Medulla oblongata (tissue), 1 donor: ENCODE results near the gene BABAM1.

Experiments
- DNase-seq: peaks from one replicate; pipeline ENCODE4 v3.0.0-alpha.2; 2015; ENCODE audit errors: extremely low spot score

Gene BABAM1

DNA sequence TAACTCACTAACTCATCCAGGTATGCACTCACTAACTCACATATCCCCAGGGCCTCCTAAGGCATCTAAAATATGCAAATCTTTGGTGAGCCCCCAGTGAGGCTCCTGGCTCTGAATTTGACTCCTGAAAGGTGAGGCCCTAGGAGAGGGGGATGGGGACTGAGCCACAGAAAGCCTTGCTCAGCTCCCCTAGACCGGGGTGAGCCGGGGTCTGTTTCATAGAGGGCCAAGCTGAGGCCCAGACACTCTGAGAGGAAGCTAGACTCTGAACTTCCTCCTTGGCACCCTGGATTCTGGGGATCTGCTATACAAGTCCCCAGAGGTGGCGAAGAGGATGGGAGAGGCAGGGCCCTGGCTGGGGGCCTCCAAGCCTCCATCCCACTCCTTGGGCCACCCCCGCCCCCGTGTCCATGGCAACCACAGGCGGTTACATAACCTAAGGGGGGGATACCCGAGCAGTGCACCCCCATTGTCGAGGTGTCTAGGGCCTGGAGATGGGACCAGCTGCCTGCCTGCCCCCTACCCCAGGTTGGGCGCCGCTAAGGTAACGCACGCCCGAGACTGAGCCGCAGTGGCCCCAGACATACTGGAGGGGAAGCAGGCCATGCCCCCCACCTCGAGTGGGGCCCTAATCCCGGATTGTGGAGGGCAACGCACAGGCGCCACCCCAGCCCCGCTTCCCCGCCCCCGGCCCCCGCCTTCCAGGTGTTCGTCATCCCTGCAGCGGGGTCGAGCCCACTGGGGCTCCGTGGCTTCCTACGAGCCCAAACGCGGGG, 35.3 kb downstream of the BABAM1 start:
- peak; percentile 27 for DNase-seq

GRCh38 chr19:17303167-17303939, 36.1 kb downstream of the BABAM1 start, which contains the start of gene ABHD8:
ABHD8 (minus strand) TSS chr19:17303425; CDS start chr19:17301616, 1,809 bp downstream.
- DNase-seq = peak; percentile 96

DNA sequence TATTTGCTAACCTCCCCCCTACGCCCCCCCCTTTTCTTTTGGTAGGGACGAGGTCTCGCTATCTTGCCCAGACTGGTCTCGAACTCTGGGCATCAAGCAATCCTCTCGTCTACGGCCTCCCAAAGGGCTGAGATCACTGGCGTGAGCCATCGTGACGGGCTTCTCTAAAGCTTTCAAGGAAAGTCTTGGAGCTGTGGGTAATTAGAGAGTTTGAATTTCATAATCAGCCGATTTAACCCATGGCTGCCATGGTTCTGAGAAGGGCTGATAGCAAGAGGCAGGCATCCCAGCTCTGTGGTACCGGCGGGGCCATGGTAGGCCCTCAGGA, 36.7 kb downstream of the BABAM1 start:
- DNase-seq = peak; percentile 26

GRCh38 chr19:17304386-17305215, 37.4 kb downstream of the BABAM1 start:
- DNase-seq = no peak

DNA sequence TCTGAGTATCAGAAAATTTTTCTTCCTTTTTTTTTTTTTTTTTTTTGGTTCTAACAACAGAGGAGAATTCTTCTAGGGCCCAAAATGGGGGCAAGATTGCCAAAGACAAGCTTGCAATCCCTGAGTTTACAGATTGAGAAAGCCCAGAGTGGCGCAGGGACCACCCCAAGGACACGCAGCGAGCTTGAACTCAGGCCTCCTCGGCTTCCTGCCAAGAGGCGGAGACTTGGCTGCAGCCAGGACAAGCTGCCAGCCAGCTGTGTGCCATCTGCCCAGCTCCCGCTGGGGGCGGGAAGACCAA, 37.9 kb downstream of the BABAM1 start:
- DNase-seq = no peak

- DNase-seq = peak; percentile 97
Observed at GRCh38 chr19:17305517-17306284, 38.5 kb downstream of the BABAM1 start, which contains the start of gene MRPL34. MRPL34 (plus strand) TSS chr19:17305872; CDS start chr19:17305893, 21 bp downstream.

- peak; percentile 22 for DNase-seq
Observed at GRCh38 chr19:17306285-17306714, 39.1 kb downstream of the BABAM1 start.

DNA sequence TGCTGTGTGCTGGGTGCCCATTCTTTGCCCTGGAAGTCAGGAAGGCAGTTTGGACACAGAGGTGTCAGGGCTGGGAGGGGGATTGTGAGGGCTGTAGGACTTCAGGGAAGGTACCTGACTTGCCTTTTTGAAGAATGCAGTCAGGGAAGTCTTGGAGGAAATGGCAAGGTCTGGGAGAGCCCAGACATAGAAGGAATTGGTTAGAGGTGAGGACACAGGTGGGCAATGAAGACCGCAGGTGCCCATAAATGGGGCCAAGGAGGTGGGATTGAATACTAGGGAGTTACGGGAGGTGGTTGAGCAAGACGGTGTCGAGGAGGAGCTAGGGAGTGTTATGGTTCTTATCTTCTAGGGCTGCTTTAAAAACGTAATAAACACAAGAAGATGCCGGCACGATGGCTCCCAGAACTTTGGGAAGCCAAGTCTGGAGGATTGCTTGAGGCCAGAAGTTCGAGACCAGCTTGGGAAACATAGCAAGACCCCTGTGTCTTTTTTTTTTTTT, 40.7 kb downstream of the BABAM1 start:
- no peak for DNase-seq

DNA sequence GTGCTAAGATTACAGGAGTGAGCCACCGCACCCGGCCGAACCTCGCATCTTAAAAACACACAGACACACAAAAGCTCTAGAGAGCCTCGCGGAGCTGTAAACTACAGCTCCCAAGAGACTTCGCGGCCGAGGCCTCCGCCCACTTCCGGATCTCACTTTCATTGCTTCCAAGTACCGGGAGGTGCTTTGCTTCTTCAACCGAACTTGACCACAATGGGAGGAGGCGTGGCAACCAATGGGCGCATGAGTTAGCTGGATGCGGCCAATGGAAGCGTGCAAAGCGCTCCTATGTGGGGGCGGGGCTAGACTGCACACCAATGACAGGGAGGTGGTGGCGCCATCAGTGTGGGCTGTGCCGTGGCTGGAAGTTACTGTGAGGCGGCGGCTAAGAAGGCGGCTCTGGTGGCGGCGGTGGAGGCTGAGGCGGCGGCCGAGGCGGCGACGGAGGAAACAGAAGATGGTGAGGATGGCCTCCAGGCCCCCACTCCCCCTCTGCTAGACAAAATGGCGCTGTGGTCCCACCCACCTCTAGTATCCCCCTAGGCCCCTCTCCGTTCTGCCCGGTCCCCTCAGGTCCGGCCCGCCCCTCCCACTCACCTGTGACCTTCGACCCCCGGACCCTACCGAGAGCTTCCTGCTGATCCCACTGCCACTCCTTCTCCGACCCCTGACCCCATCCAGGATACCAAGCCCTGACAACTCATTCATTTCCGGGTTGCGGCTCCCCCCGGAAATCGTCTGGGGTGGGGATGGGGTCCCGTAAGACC, 42.1 kb downstream of the BABAM1 start, which contains the start of gene DDA1:
TSS of gene DDA1 (plus strand) at position 366 of the 767 bp plus-strand sequence. CDS start at position 458, 92 bp downstream.
- peak; percentile 100 for DNase-seq

GRCh38 chr19:17309965-17310461, 42.8 kb downstream of the BABAM1 start:
- no peak for DNase-seq

GRCh38 chr19:17311455-17312188, 44.4 kb downstream of the BABAM1 start:
- DNase-seq = no peak

GRCh38 chr19:17312189-17313113, 45.2 kb downstream of the BABAM1 start:
- no peak for DNase-seq

DNA sequence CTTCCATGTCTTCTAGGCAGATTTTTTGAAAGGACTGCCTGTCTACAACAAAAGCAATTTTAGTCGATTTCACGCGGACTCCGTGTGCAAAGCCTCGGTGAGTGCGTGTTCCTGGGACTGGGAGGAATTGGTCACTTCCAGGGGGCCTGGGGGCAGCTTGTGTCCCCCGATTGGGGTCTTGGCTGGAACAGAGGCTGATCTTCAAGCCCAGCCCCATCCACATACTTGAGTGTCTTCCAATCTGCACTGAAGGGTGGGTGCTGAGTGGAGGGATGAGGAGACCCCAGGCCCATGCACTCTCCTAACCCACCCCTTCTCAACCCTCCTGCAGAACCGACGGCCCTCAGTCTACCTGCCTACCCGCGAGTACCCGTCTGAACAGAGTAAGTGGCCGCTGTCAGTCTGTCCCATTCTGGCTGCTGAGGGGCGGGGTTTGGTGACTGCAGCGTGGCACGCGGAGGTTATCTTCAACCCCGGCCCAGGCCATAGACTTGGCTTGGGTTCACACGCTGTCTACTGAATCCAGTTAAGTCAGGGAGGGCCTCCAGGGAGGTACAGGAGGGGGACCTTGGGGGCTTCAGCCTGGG, 46.9 kb downstream of the BABAM1 start:
- no peak for DNase-seq

DNA sequence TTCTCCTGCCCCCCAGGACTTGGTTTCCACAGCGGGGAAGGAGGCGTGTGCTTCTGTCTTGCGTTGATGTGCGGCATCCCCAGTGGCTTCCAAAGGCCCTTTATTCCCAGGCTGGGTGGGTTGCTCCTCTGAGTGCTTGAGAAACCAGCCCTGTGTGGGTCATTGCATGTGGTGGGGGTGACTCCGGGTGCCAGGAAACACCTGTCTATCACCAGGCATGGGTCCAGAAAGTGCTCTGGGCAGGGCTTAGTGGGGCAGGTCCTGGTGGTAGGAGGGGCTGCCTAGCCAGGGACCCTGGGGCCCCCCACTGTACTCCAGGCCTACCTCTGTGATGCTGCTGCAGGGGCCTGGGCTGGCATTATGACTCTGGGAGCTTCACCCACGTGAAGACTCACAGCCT, 51.7 kb downstream of the BABAM1 start:
- DNase-seq = no peak

- DNase-seq = no peak
Observed at GRCh38 chr19:17319473-17320238, 52.4 kb downstream of the BABAM1 start.

GRCh38 chr19:17320435-17320834, 53.2 kb downstream of the BABAM1 start:
- no peak for DNase-seq
